GM23248 (cell line): ENCODE measurements around the gene C16orf92. TPM values are rescaled to one million over a fixed set of nuclear protein-coding genes. Genes with fewer than 3 reads are reported as not detected.

Experiments
- DNase-seq: peaks from one replicate; pipeline ENCODE4 v3.0.0-alpha.2; 2015
- H2AFZ ChIP-seq: fragments of 200-600 bp; sonication (generic); 2 replicates; pipeline ENCODE4 v1.6.1; 2016; ENCODE audit warnings: antibody characterized with exemption
- H3F3A ChIP-seq: fragments of 200-600 bp; sonication (generic); 2 replicates; pipeline ENCODE4 v1.6.1; 2016; ENCODE audit warnings: mild to moderate bottlenecking, antibody characterized with exemption, mixed run types; ENCODE audit not compliant: insufficient read depth
- H3K27ac ChIP-seq: fragments of 200-600 bp; sonication (generic); 2 replicates; pipeline ENCODE4 v1.5.1; 2016; ENCODE audit warnings: mild to moderate bottlenecking
- H3K27me3 ChIP-seq: fragments of 200-600 bp; sonication (generic); replicated peaks from 2 replicates; pipeline ENCODE4 v1.6.1; 2016; ENCODE audit warnings: mild to moderate bottlenecking; ENCODE audit not compliant: insufficient read depth
- H3K36me3 ChIP-seq: fragments of 200-600 bp; sonication (generic); 2 replicates; pipeline ENCODE4 v1.6.1; 2016; ENCODE audit warnings: low read depth, mild to moderate bottlenecking
- H3K4me1 ChIP-seq: fragments of 200-600 bp; sonication (generic); 2 replicates; pipeline ENCODE4 v1.6.1; 2016; ENCODE audit warnings: mild to moderate bottlenecking; ENCODE audit not compliant: insufficient read depth
- H3K4me2 ChIP-seq: fragments of 200-600 bp; sonication (generic); one replicate; pipeline ENCODE4 v1.6.1; 2016; ENCODE audit warnings: mild to moderate bottlenecking; ENCODE audit not compliant: unreplicated experiment
- H3K4me3 ChIP-seq: fragments of 200-600 bp; sonication (generic); 2 replicates; pipeline ENCODE4 v1.5.1; 2016; ENCODE audit warnings: mild to moderate bottlenecking
- H3K79me2 ChIP-seq: fragments of 200-600 bp; sonication (generic); 2 replicates; pipeline ENCODE4 v1.6.1; 2016; ENCODE audit warnings: mild to moderate bottlenecking; ENCODE audit not compliant: insufficient read depth
- H3K9ac ChIP-seq: fragments of 200-600 bp; sonication (generic); 2 replicates; pipeline ENCODE4 v1.6.1; 2016; ENCODE audit warnings: mild to moderate bottlenecking
- H3K9me2 ChIP-seq: fragments of 200-600 bp; sonication (generic); 2 replicates; pipeline ENCODE4 v1.6.1; 2016; ENCODE audit warnings: mixed run types, mild to moderate bottlenecking, moderate library complexity; ENCODE audit not compliant: insufficient read depth
- H3K9me3 ChIP-seq: fragments of 200-600 bp; sonication (generic); one replicate; pipeline ENCODE4 v1.6.1; 2017; ENCODE audit warnings: low read depth
- H4K20me1 ChIP-seq: fragments of 200-600 bp; sonication (generic); 2 replicates; pipeline ENCODE4 v1.6.0; 2016; ENCODE audit not compliant: insufficient read depth
- EZH2 ChIP-seq: fragments of 200-600 bp; sonication (generic); IDR thresholded peaks from 2 replicates; pipeline ENCODE4 v1.6.1; 2018; ENCODE audit warnings: antibody characterized with exemption, mild to moderate bottlenecking; ENCODE audit not compliant: insufficient read depth, poor library complexity, severe bottlenecking
- EZH2phosphoT487 ChIP-seq: fragments of 200-600 bp; sonication (generic); IDR thresholded peaks from 2 replicates; pipeline ENCODE4 v1.6.1; 2018; ENCODE audit warnings: antibody characterized with exemption, moderate library complexity, mild to moderate bottlenecking, low read depth; ENCODE audit not compliant: insufficient read depth
- WGBS, 2 experiments: methylation state at CpG; one replicate each; pipeline ENCODE4 v1.1.6; 2015 to 2017; ENCODE audit warnings: low lambda C conversion rate in 2 of 2, low coverage in 1 of 2; ENCODE audit errors: missing lambda C conversion rate in 2 of 2; 5-methylcytosine and 5-hydroxymethylcytosine counted together
- in situ Hi-C: fragments of 300-500 bp; cut with MboI; formaldehyde crosslinking; loops from 2 replicates; pipeline ENCODE4 v1.15.0; 2020
- polyA plus RNA-seq: library from polyadenylated mRNA; unstranded; fragments of >200 nt; fragmentation: Nextera tagmentation; extraction: Ambion mirVana; gene quantifications from 2 replicates; pipeline ENCODE4 v1.2.1, GENCODE V29; 2016
- total RNA-seq: library from RNA; depleted of rRNA; stranded (reverse); fragments of >200 nt; shearing (Covaris generic); gene quantifications from 2 replicates; pipeline ENCODE4 v1.2.3, GENCODE V29; 2014

The C16orf92 gene
- total and polyA plus RNA-seq, 2 experiments from 2014 or later, result not detected

GRCh38 chr16:30046178-30046577 lies 23.2 kb downstream of the C16orf92 start:
- Histone ChIP-seq H2AFZ (no peak overlapping the region), H3K4me1 (peaks cover 1% of the 10 kb centered on the region), H3K27ac (no peak overlapping the region), H3K9me2 (no peaks in the 10 kb centered on the region), H3K4me2 (no peak overlapping the region), H3K9ac (no peak overlapping the region), H3K27me3 (no peaks in the 10 kb centered on the region), H3F3A (peaks cover 3% of the 10 kb centered on the region; the same call in 1 of the 2 replicates), H3K4me3 (no peak overlapping the region), H3K9me3 (no peaks in the 10 kb centered on the region), H3K36me3 (no peaks in the 10 kb centered on the region), H3K79me2 (no peaks in the 10 kb centered on the region), H4K20me1 (no peaks in the 10 kb centered on the region)
- 72 to 77% methylated on average over 8 of the region's 8 CpGs for WGBS, 2 experiments
- DNase-seq, result no peak
- TF ChIP-seq EZH2 (no peak), EZH2phosphoT487 (no peak)
- in situ Hi-C loops, result no loop called here

- H3K9me2 ChIP-seq, result no peaks in the 10 kb centered on the region
- H3K4me2 ChIP-seq, result no peak overlapping the region
- H4K20me1 ChIP-seq, result no peaks in the 10 kb centered on the region
- H3K27me3 ChIP-seq, result no peaks in the 10 kb centered on the region
- 59 to 61% methylated on average over 1 of the region's 1 CpG for WGBS, 2 experiments
- in situ Hi-C loops, result no loop called here
- H3F3A ChIP-seq, result peaks cover 7% of the 10 kb centered on the region; the same call in 1 of the 2 replicates
- no peak overlapping the region for H3K27ac ChIP-seq
- H3K79me2 ChIP-seq, result no peaks in the 10 kb centered on the region
- TF ChIP-seq EZH2 (no peak), EZH2phosphoT487 (no peak)
- no peaks in the 10 kb centered on the region for H3K9me3 ChIP-seq
- no peak overlapping the region for H2AFZ ChIP-seq
- H3K4me1 ChIP-seq, result peaks cover 5% of the 10 kb centered on the region
- H3K36me3 ChIP-seq, result no peaks in the 10 kb centered on the region
- no peak for DNase-seq
- H3K9ac ChIP-seq, result no peak overlapping the region
- no peak overlapping the region for H3K4me3 ChIP-seq
Observed at GRCh38 chr16:30046588-30046987, 23.6 kb downstream of the C16orf92 start.

GRCh38 chr16:30049871-30050270 lies 26.9 kb downstream of the C16orf92 start:
- TF ChIP-seq EZH2phosphoT487 (no peak), EZH2 (no peak)
- Histone ChIP-seq H3K79me2 (peaks cover 9% of the 10 kb centered on the region; the same call in 1 of the 2 replicates), H3K9me3 (no peaks in the 10 kb centered on the region), H3K4me3 (no peak overlapping the region), H4K20me1 (no peaks in the 10 kb centered on the region), H3F3A (peaks cover 13% of the 10 kb centered on the region; the same call in 1 of the 2 replicates), H3K4me2 (no peak overlapping the region), H3K9ac (no peak overlapping the region), H3K9me2 (no peaks in the 10 kb centered on the region), H2AFZ (no peak overlapping the region), H3K27me3 (no peaks in the 10 kb centered on the region), H3K4me1 (peaks cover 15% of the 10 kb centered on the region), H3K27ac (no peak overlapping the region), H3K36me3 (no peaks in the 10 kb centered on the region)
- in situ Hi-C loops, result no loop called here
- 89 to 95% methylated on average over 8 of the region's 8 CpGs for WGBS, 2 experiments
- no peak for DNase-seq

- DNase-seq, result peak; percentile 92
- H3K27ac ChIP-seq, result peak overlapping the region; percentile 80
Observed at GRCh38 chr16:30051518-30051917, 28.5 kb downstream of the C16orf92 start.

More at GRCh38 chr16:30051518-30051917, 28.5 kb downstream of the C16orf92 start:
- Histone ChIP-seq H2AFZ (peak overlapping the region; percentile 56), H3K4me1 (peaks cover 15% of the 10 kb centered on the region), H4K20me1 (no peaks in the 10 kb centered on the region), H3K4me3 (no peak overlapping the region), H3K36me3 (no peaks in the 10 kb centered on the region), H3K9ac (peak overlapping the region; percentile 52), H3F3A (peaks cover 13% of the 10 kb centered on the region; the same call in 1 of the 2 replicates), H3K27me3 (no peaks in the 10 kb centered on the region), H3K9me2 (no peaks in the 10 kb centered on the region), H3K79me2 (peaks cover 9% of the 10 kb centered on the region; the same call in 1 of the 2 replicates), H3K9me3 (no peaks in the 10 kb centered on the region), H3K4me2 (peak overlapping the region; percentile 16)
- whole genome bisulfite sequencing, 2 experiments, result 16 to 18% methylated on average over 3 of the region's 3 CpGs
- TF ChIP-seq EZH2, result no peak
- TF ChIP-seq EZH2phosphoT487, result no peak
- in situ Hi-C loops, result no loop called here
